ENCODE measurements around the gene NPFF.

Gene NPFF

DNA sequence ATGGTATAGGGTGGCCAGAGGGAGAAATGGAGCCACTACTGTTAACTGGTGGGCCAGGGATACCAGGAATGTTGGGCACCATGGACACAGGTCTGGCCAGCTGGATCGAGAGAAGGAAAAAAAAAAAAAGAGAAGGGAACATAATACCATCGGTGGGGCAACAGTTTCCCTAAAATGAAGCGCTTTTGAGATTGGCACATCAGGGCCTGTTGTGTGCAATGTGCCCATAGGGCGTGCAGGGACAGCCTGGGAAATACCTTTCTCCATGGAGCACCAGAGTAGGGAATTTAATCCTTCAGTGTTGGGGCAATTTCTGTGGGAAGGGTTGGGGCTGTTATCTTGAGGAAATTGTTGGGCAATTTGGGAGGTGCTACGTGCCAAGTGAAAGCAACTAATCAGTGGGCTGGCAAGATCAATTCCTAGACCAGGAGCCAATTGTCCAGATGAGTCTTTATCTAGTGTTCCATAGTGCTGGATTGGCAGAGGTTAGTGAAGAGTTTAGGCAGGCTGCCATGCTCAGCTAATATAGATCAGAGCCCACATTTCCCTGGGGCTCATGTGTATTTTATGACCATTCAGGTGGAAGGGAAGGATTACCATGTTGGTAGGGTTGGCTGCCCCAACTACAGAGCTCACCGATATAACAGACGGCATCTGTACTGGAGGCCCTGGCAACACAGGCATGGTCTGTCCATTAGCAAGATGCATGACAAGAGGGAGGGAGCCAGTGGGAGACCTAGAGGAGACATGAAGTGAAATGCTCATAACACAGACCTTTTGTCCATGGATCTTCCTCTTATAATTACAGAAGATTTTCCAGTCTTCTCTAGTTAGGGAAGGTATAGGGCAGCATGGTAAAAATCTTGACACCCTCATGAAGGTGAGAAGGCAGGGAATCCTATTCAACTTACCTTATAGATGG is 25.5 kb upstream of the NPFF start:
- H3K27ac ChIP-seq (ENCODE audit: low read depth, low read length), result no peak overlapping the region
- no peaks in the 10 kb centered on the region for H3K4me1 ChIP-seq (ENCODE audit: control insufficient read depth, insufficient read depth, low read length)
- H3K27me3 ChIP-seq (ENCODE audit: control insufficient read depth, insufficient read depth, low read length), result no peaks in the 10 kb centered on the region
- no peaks in the 10 kb centered on the region for H3K9me3 ChIP-seq (ENCODE audit: control insufficient read depth, insufficient read depth, low read depth, low read length)
- H3K36me3 ChIP-seq (ENCODE audit: control insufficient read depth, insufficient read depth, low read length), result peaks cover 60% of the 10 kb centered on the region
- H3K4me3 ChIP-seq (ENCODE audit: low read depth, low read length), result no peak overlapping the region
- no peak overlapping the region for H3K9ac ChIP-seq (ENCODE audit: low read length)

DNA sequence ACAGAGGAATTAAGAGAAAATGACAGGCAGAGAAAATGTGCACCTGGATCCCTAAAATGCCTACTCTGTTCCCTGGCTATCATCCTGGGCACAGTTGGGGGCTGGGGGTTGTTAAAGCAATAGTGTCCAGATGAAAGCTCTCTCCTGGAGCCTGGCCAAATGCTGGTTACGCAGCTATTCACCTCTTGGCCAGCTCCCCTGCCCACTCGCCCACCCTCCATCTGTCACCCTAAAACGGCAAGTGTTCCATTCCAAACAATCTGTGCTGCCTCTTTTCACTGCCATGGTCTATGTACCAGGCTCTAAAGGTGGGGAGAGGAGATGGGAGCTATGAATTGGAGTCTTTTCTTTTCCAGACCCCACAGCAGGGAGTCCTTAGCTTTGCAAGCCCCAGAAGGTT is 24.7 kb upstream of the NPFF start:
- Histone ChIP-seq H3K36me3 (ENCODE audit: control insufficient read depth, insufficient read depth, low read length) (peaks cover 56% of the 10 kb centered on the region), H3K9ac (ENCODE audit: low read length) (no peak overlapping the region), H3K27ac (ENCODE audit: low read depth, low read length) (no peak overlapping the region), H3K27me3 (ENCODE audit: control insufficient read depth, insufficient read depth, low read length) (no peaks in the 10 kb centered on the region), H3K4me3 (ENCODE audit: low read depth, low read length) (no peak overlapping the region), H3K4me1 (ENCODE audit: control insufficient read depth, insufficient read depth, low read length) (no peaks in the 10 kb centered on the region), H3K9me3 (ENCODE audit: control insufficient read depth, insufficient read depth, low read depth, low read length) (no peaks in the 10 kb centered on the region)

DNA sequence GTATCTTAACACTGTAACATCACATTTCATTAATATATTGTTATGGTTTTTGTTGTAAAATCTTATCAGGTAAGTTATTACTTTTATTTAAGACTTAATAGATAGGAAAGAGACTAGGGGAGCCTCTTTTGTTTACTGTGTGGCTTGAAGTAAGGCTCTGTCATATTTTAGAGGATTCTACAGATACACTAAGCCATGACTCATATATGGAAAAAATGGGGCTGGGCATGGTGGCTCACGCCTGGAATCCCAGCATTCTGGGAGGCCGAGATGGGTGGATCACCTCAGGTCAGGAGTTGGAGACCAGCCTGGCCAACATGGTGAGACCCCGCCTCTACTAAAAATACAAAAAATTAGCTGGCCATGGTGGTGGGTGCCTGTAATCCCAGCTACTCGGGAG is 23.6 kb upstream of the NPFF start:
- H3K36me3 ChIP-seq (ENCODE audit: control insufficient read depth, insufficient read depth, low read length), result peaks cover 50% of the 10 kb centered on the region
- H3K9me3 ChIP-seq (ENCODE audit: control insufficient read depth, insufficient read depth, low read depth, low read length), result no peaks in the 10 kb centered on the region
- no peaks in the 10 kb centered on the region for H3K4me1 ChIP-seq (ENCODE audit: control insufficient read depth, insufficient read depth, low read length)
- H3K9ac ChIP-seq (ENCODE audit: low read length), result no peak overlapping the region
- no peaks in the 10 kb centered on the region for H3K27me3 ChIP-seq (ENCODE audit: control insufficient read depth, insufficient read depth, low read length)
- no peak overlapping the region for H3K27ac ChIP-seq (ENCODE audit: low read depth, low read length)
- no peak overlapping the region for H3K4me3 ChIP-seq (ENCODE audit: low read depth, low read length)

DNA sequence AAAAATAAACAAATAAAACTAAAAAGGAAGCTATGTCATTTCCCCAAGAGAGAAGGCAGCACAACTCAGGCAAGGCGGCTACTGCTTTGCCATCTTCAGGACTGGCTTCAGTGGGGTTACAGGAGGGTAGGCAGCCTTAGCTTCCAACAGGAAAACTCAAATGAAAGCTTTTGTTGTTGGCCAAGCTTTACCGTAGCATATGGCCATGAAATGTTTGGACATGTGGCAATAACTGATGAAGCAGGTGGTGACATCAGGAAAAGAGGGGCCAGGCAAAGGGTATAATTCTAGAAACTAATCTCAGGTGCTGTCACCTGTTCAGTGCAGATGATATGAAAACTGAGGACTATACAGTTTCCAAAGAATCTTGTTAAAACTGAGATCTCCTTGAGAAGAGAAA is 22.8 kb upstream of the NPFF start:
- Histone ChIP-seq H3K4me3 (ENCODE audit: low read depth, low read length) (no peak overlapping the region), H3K36me3 (ENCODE audit: control insufficient read depth, insufficient read depth, low read length) (peaks cover 41% of the 10 kb centered on the region)

DNA sequence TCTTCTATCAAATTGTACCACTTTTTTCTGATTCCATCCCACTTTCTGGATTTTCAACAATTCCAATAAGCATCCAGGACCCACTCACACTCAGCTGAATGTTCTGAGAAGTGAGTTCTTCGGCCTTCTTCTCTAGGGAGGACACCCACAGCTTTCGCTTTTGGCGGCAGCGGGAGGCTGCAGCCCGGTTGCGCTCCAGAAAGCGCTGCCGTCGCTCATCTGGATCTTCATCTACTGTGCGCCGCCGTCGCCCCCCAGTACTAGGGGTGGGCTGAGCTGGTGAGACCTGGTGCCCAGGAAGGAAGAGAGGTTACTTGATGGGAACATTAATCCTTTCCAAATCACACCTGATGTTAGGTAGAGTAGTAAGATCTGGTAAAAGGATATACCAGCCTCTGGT is 17.2 kb upstream of the NPFF start:
- Histone ChIP-seq H3K27ac (ENCODE audit: low read depth, low read length) (no peak overlapping the region), H3K36me3 (ENCODE audit: control insufficient read depth, insufficient read depth, low read length) (peaks cover 31% of the 10 kb centered on the region), H3K9ac (ENCODE audit: low read length) (no peak overlapping the region), H3K4me1 (ENCODE audit: control insufficient read depth, insufficient read depth, low read length) (no peaks in the 10 kb centered on the region), H3K27me3 (ENCODE audit: control insufficient read depth, insufficient read depth, low read length) (no peaks in the 10 kb centered on the region), H3K4me3 (ENCODE audit: low read depth, low read length) (no peak overlapping the region), H3K9me3 (ENCODE audit: control insufficient read depth, insufficient read depth, low read depth, low read length) (no peaks in the 10 kb centered on the region)

More for the DNA sequence above, 22.8 kb upstream of the NPFF start:
- H3K4me1 ChIP-seq (ENCODE audit: control insufficient read depth, insufficient read depth, low read length), result no peaks in the 10 kb centered on the region
- H3K9me3 ChIP-seq (ENCODE audit: control insufficient read depth, insufficient read depth, low read depth, low read length), result no peaks in the 10 kb centered on the region
- no peaks in the 10 kb centered on the region for H3K27me3 ChIP-seq (ENCODE audit: control insufficient read depth, insufficient read depth, low read length)
- H3K9ac ChIP-seq (ENCODE audit: low read length), result no peak overlapping the region
- H3K27ac ChIP-seq (ENCODE audit: low read depth, low read length), result no peak overlapping the region

DNA sequence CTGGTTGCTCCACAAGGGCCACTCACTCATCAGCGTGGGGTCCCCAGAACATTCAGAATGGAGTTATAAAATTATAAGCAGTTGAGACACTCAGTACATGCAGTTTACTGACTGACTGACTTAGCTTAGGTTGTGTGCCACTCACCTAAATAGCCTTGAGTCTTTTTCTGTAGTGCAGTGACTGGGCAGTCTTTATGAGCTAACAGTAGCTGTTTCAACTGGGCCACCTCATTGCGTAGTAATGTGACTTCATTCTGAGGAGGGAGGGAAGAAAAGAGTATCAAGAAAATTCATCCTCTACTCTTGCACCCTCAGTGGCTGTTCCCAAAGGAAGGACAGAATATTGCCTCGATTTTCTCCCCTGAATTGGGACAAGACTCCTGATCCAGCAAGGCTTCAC is 15.8 kb upstream of the NPFF start:
- Histone ChIP-seq H3K9ac (ENCODE audit: low read length) (no peak overlapping the region), H3K4me1 (ENCODE audit: control insufficient read depth, insufficient read depth, low read length) (no peaks in the 10 kb centered on the region), H3K9me3 (ENCODE audit: control insufficient read depth, insufficient read depth, low read depth, low read length) (no peaks in the 10 kb centered on the region), H3K36me3 (ENCODE audit: control insufficient read depth, insufficient read depth, low read length) (peaks cover 40% of the 10 kb centered on the region), H3K27ac (ENCODE audit: low read depth, low read length) (no peak overlapping the region), H3K27me3 (ENCODE audit: control insufficient read depth, insufficient read depth, low read length) (no peaks in the 10 kb centered on the region), H3K4me3 (ENCODE audit: low read depth, low read length) (no peak overlapping the region)

DNA sequence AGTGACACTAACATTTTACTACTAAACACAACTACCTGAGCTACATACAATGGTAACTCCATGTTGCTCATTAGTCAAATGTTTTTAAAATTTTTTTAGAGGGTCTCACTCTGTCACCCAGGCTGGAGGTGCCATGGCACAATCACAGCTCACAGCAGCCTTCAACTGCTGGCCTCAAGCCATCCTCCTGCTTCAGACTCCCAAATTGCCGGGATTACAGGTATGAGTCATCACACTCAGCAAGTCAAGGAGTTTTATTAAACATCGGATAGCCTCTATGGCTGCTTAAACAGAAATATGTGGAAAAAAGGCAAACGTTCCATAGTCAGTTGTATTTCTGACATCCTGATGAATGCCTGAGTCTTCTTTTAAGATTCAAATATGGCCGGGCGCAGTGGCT is 11.1 kb upstream of the NPFF start:
- Histone ChIP-seq H3K4me1 (ENCODE audit: control insufficient read depth, insufficient read depth, low read length) (no peaks in the 10 kb centered on the region), H3K27me3 (ENCODE audit: control insufficient read depth, insufficient read depth, low read length) (no peaks in the 10 kb centered on the region), H3K27ac (ENCODE audit: low read depth, low read length) (no peak overlapping the region), H3K9ac (ENCODE audit: low read length) (no peak overlapping the region), H3K36me3 (ENCODE audit: control insufficient read depth, insufficient read depth, low read length) (peaks cover 52% of the 10 kb centered on the region), H3K4me3 (ENCODE audit: low read depth, low read length) (no peak overlapping the region), H3K9me3 (ENCODE audit: control insufficient read depth, insufficient read depth, low read depth, low read length) (no peaks in the 10 kb centered on the region)

DNA sequence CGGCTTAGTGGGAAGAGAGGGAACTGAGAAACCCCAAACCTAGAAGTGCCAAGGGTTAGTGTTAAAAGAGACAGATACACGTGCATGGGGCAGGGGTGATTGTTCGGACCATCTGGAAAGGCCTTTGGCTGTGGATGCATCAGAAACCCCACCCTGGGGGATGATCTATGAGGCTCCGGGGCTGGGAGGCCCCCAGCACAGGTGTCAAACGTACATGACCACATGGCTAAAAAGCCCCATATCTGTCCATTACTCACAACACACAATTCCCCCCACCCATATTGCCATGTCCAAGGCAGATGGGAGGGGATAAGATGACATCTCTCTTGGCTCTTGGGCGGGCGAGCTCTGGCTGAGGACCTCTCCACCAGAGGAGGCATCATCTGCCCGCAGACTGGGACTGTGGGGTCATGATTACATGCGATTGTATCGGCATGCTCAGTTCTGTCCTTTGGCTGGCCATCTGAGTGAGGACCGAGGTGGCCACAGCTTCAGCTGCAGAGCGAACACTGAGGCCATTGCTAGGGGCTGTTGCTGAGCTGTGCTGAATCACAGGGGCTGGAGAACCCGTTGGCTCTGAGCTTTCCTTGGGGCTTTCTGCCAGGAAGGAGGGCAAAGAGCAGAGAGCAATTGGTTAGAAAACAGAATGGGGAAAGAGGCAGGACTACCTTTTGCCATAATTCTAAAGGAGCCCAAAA is 9.6 kb upstream of the NPFF start:
- Histone ChIP-seq H3K36me3 (ENCODE audit: control insufficient read depth, insufficient read depth, low read length) (peaks cover 52% of the 10 kb centered on the region), H3K4me3 (ENCODE audit: low read depth, low read length) (no peak overlapping the region), H3K4me1 (ENCODE audit: control insufficient read depth, insufficient read depth, low read length) (no peaks in the 10 kb centered on the region), H3K27ac (ENCODE audit: low read depth, low read length) (no peak overlapping the region), H3K27me3 (ENCODE audit: control insufficient read depth, insufficient read depth, low read length) (no peaks in the 10 kb centered on the region), H3K9me3 (ENCODE audit: control insufficient read depth, insufficient read depth, low read depth, low read length) (no peaks in the 10 kb centered on the region), H3K9ac (ENCODE audit: low read length) (no peak overlapping the region)

DNA sequence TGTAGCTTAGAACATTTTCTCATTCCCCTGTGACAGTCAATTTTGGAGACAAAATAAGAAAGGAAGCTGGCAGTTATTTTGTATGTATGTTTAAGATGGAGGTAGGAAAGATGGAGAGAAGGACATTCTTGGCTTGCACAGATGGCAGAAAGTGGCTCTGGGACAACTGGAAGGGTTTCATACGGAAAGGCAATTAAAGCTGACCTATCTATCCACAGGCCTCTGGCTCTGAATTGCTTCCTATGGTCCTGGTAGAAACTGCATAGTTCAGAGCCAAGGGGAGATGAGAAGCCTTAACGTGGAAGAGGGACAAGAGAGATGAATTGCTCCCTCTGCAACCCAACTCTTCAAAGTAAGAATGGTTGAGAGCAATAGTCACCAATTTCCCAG is 8.0 kb upstream of the NPFF start:
- Histone ChIP-seq H3K27me3 (ENCODE audit: control insufficient read depth, insufficient read depth, low read length) (no peaks in the 10 kb centered on the region), H3K27ac (ENCODE audit: low read depth, low read length) (no peak overlapping the region), H3K9ac (ENCODE audit: low read length) (no peak overlapping the region), H3K4me3 (ENCODE audit: low read depth, low read length) (no peak overlapping the region), H3K4me1 (ENCODE audit: control insufficient read depth, insufficient read depth, low read length) (no peaks in the 10 kb centered on the region), H3K36me3 (ENCODE audit: control insufficient read depth, insufficient read depth, low read length) (peaks cover 44% of the 10 kb centered on the region), H3K9me3 (ENCODE audit: control insufficient read depth, insufficient read depth, low read depth, low read length) (no peaks in the 10 kb centered on the region)

DNA sequence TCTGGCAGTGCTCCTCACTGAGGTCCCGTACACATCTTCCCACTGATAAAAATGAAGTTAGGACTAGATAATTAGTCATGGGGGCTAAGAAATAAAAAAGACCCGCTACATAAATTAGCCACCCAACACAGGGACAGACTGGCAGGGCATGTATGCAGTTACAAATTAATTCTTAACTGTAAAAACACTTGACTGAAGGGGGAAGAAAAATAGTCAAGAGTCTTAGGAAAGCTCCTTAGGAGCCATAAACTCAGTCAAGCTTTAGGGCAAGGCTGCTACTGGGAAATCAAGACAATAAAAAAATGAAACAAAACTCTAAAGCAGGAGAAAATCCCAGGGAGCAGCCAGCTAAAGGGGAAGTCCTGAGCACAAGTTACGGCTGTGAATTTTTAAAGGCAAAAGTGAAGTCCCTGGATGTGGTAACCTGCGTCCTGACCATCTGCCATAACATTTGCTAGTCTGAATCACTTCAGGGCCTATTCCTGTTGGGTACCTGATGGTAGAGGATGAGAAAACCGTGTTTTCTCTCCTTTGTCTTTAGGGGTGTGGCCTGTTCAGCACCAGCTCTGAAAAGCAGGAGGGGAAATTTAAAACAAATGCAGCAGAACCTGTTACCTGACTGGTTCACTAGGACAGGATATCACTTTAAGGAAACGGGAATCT is 7.5 kb upstream of the NPFF start:
- H3K36me3 ChIP-seq (ENCODE audit: control insufficient read depth, insufficient read depth, low read length), result peaks cover 44% of the 10 kb centered on the region
- H3K4me3 ChIP-seq (ENCODE audit: low read depth, low read length), result no peak overlapping the region
- no peaks in the 10 kb centered on the region for H3K27me3 ChIP-seq (ENCODE audit: control insufficient read depth, insufficient read depth, low read length)
- H3K9me3 ChIP-seq (ENCODE audit: control insufficient read depth, insufficient read depth, low read depth, low read length), result no peaks in the 10 kb centered on the region
- no peak overlapping the region for H3K27ac ChIP-seq (ENCODE audit: low read depth, low read length)
- no peak overlapping the region for H3K9ac ChIP-seq (ENCODE audit: low read length)
- no peaks in the 10 kb centered on the region for H3K4me1 ChIP-seq (ENCODE audit: control insufficient read depth, insufficient read depth, low read length)
